ENCODE results near the gene ZC3H12A.
"Not testable (repeated sequence)": the region's sequence is repeated elsewhere in the genome, so short reads cannot be mapped to it uniquely, and the experiment has no call there.

Gene ZC3H12A

GRCh38 chr1:37502791-37503190, 28.4 kb downstream of the ZC3H12A start:
- not testable (repeated sequence) for DNase-seq

GRCh38 chr1:37506740-37507139, 32.4 kb downstream of the ZC3H12A start:
- no peak for DNase-seq

GRCh38 chr1:37509181-37509580, 34.8 kb downstream of the ZC3H12A start:
- DNase-seq, result peak; percentile 84

- no peak for DNase-seq
These were observed 39.5 kb downstream of the ZC3H12A start for GRCh38 chr1:37513795-37514349.

- peak; percentile 78 for DNase-seq
These were observed 40.2 kb downstream of the ZC3H12A start, which contains the start of gene MEAF6 for GRCh38 chr1:37514350-37515184. MEAF6 (minus strand) TSS chr1:37514766; CDS start chr1:37514746, 20 bp downstream.

- DNase-seq, result no peak
These were observed 41.0 kb downstream of the ZC3H12A start for GRCh38 chr1:37515185-37516034.

GRCh38 chr1:37517569-37517968, 43.2 kb downstream of the ZC3H12A start:
- DNase-seq, result no peak

- not testable (repeated sequence) for DNase-seq
These were observed 43.9 kb downstream of the ZC3H12A start for GRCh38 chr1:37518241-37518640.

- not testable (repeated sequence) for DNase-seq
These were observed 44.5 kb downstream of the ZC3H12A start for GRCh38 chr1:37518929-37519328.

- DNase-seq, result no peak
These were observed 45.2 kb downstream of the ZC3H12A start for GRCh38 chr1:37519613-37520012.

- DNase-seq, result not testable (repeated sequence)
These were observed 55.5 kb downstream of the ZC3H12A start for GRCh38 chr1:37529888-37530287.

GRCh38 chr1:37532418-37533156, 58.2 kb downstream of the ZC3H12A start:
- DNase-seq, result not testable (repeated sequence)

GRCh38 chr1:37533317-37534093, 59.1 kb downstream of the ZC3H12A start:
- DNase-seq, result no peak
